Choroid plexus epithelial cell (primary cell): ENCODE results near the gene AP3S2.

Experiments
- DNase-seq: peaks from one replicate; pipeline ENCODE4 v3.0.0-alpha.2; 2010; ENCODE audit warnings: low read depth
- H3K4me3 ChIP-seq: 2 replicates; pipeline ENCODE4 v1.5.1; 2011; ENCODE audit warnings: low read depth, mild to moderate bottlenecking, control low read depth, low read length, moderate library complexity
- CTCF ChIP-seq: conservative IDR thresholded peaks from 2 replicates; pipeline ENCODE4 v1.5.1; 2011; ENCODE audit warnings: low read depth, mild to moderate bottlenecking, control low read depth, inconsistent platforms, low read length, moderate library complexity

Gene AP3S2

GRCh38 chr15:89808160-89808870, 85.5 kb downstream of the AP3S2 start:
- no peak overlapping the region for H3K4me3 ChIP-seq
- TF ChIP-seq CTCF: no peak
- no peak for DNase-seq

- no peak for TF ChIP-seq CTCF
- no peak for DNase-seq
- no peak overlapping the region for H3K4me3 ChIP-seq
Observed at GRCh38 chr15:89807689-89808088, 86.1 kb downstream of the AP3S2 start.

- H3K4me3 ChIP-seq: no peak overlapping the region
- no peak for DNase-seq
- TF ChIP-seq CTCF: no peak
Observed at GRCh38 chr15:89806559-89807550, 86.9 kb downstream of the AP3S2 start.

- no peak overlapping the region for H3K4me3 ChIP-seq
- DNase-seq: no peak
- TF ChIP-seq CTCF: no peak
Observed at GRCh38 chr15:89806210-89806558, 87.6 kb downstream of the AP3S2 start.

- TF ChIP-seq CTCF: no peak
- H3K4me3 ChIP-seq: no peak overlapping the region
- no peak for DNase-seq
Observed at GRCh38 chr15:89805241-89806209, 88.3 kb downstream of the AP3S2 start.

GRCh38 chr15:89803941-89804800, 89.6 kb downstream of the AP3S2 start:
- no peak for DNase-seq
- H3K4me3 ChIP-seq: no peak overlapping the region
- no peak for TF ChIP-seq CTCF
